Sciatic nerve (tissue), 2 donors: ENCODE results near the gene CASKIN1. TPM values are rescaled to one million over a fixed set of nuclear protein-coding genes. Genes with fewer than 3 reads are reported as not detected.
"Not testable (repeated sequence)": the region's sequence is repeated elsewhere in the genome, so short reads cannot be mapped to it uniquely, and the experiment has no call there.

ENCODE experiments used
- ATAC-seq: fragments of 200-7000 bp; cut with Tn5 transposase; one replicate; pipeline ENCODE4 v1.9.1; 2020; ENCODE audit warnings: mild to moderate bottlenecking, moderate library complexity
- DNase-seq: peaks from one replicate; pipeline ENCODE4 v3.0.0-alpha.2; 2020; ENCODE audit warnings: low spot score
- intact Hi-C: fragments of 100-400 bp; cut with DNase I; formaldehyde crosslinking; loops from one replicate; pipeline ENCODE4 v1.14.2; 2022
- microRNA-seq: library from miRNA; unstranded; fragments of <30 nt; microRNA quantifications from one replicate; pipeline ENCODE4 v1.2.0, GENCODE V29; 2020
- total RNA-seq: library from RNA; stranded (reverse); fragmentation: NEBNext Ultra II Directional; extraction: Animal tissue kit (Norgen Biotek cat#: 25700); gene quantifications from one replicate; pipeline ENCODE4 v1.2.1, GENCODE V29; 2021
- donor health status: DM: no; HTN: no; CAD: no.
- donor health status: DM: no; HTN: no; CAD: no.

CASKIN1 gene
- total RNA-seq, 1 donor from 2014 or later, result 1.6 TPM

DNA sequence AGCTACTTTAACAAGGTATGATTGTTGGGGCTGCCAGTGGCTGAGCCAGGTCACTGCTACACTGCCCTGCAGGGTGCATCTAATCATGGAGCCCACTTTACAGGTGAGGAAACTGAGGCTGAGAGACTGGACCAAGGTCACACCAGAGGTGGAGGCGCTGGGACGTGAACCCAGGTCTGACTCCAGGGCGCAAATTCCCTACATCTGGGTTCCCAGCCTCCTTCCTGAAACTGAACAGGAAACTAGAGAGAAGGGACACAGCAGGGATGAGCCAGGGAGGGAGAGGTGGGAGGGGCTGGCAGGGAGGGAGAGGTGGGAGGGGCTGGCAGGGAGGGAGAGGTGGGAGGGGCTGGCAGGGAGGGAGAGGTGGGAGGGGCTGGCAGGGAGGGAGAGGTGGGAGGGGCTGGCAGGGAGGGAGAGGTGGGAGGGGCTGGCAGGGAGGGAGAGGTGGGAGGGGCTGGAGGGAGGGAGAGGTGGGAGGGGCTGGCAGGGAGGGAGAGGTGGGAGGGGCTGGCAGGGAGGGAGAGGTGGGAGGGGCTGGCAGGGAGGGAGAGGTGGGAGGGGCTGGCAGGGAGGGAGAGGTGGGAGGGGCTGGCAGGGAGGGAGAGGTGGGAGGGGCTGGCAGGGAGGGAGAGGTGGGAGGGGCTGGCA, 68.7 kb downstream of the CASKIN1 start:
- ATAC-seq, result peak; percentile 41
- DNase-seq, result peak; percentile 68
- intact Hi-C loops, result not testable (repeated sequence)

Small RNA genes lying within 50 kb of the gene (microRNA-seq; reads per million reads assigned to microRNA genes)
- gene MIR3180-5 (not detected), gene MIR4516 (not detected)

Other genes starting within 250 kb of the CASKIN1 start
- gene RPL3L, start 241.9 kb downstream of the CASKIN1 start, total RNA-seq, result not detected
- 85.8 TPM for gene NDUFB10, start 237.1 kb downstream of the CASKIN1 start, total RNA-seq
- gene RPS2, start 231.8 kb downstream of the CASKIN1 start, total RNA-seq, result 990 TPM
- gene RNF151, start 229.7 kb downstream of the CASKIN1 start, total RNA-seq, result not detected
- gene TBL3, start 224.6 kb downstream of the CASKIN1 start, total RNA-seq, result 21.8 TPM
- gene NOXO1, start 215.1 kb downstream of the CASKIN1 start, total RNA-seq, result not detected
- 15.5 TPM for gene GFER, start 212.4 kb downstream of the CASKIN1 start, total RNA-seq
- 0.76 TPM for gene SYNGR3, start 206.6 kb downstream of the CASKIN1 start, total RNA-seq
- 34.5 TPM for gene ZNF598, start 186.8 kb downstream of the CASKIN1 start, total RNA-seq
- 0.36 TPM for gene NPW, start 176.8 kb downstream of the CASKIN1 start, total RNA-seq
- gene NHERF2, start 169.7 kb downstream of the CASKIN1 start, total RNA-seq, result 107 TPM
- gene NTHL1, start 148.8 kb downstream of the CASKIN1 start, total RNA-seq, result 21.8 TPM
- 156 TPM for gene TSC2, start 148.6 kb downstream of the CASKIN1 start, total RNA-seq
- 159 TPM for gene PKD1, start 60.7 kb downstream of the CASKIN1 start, total RNA-seq
- 0.40 TPM for gene RAB26, start 48.0 kb downstream of the CASKIN1 start, total RNA-seq
- gene TRAF7, start 40.8 kb downstream of the CASKIN1 start, total RNA-seq, result 44.8 TPM
- gene MLST8, start 8.8 kb upstream of the CASKIN1 start, total RNA-seq, result 21.8 TPM
- gene BRICD5, start 14.3 kb upstream of the CASKIN1 start, total RNA-seq, result 9.9 TPM
- gene PGP, start 18.2 kb upstream of the CASKIN1 start, total RNA-seq, result 11.8 TPM
- gene E4F1, start 27.0 kb upstream of the CASKIN1 start, total RNA-seq, result 22.3 TPM
- 1.6 TPM for gene DNASE1L2, start 39.8 kb upstream of the CASKIN1 start, total RNA-seq
- 37.6 TPM for gene ECI1, start 55.0 kb upstream of the CASKIN1 start, total RNA-seq
- gene RNPS1, start 71.5 kb upstream of the CASKIN1 start, total RNA-seq, result 103 TPM
- gene ABCA3, start 144.1 kb upstream of the CASKIN1 start, total RNA-seq, result 39.0 TPM
- gene CCNF, start 232.8 kb upstream of the CASKIN1 start, total RNA-seq, result 1.8 TPM